GM13977 (cell line): ENCODE results near the gene RNF150.
"Not testable (repeated sequence)": the region's sequence is repeated elsewhere in the genome, so short reads cannot be mapped to it uniquely, and the experiment has no call there.

Experiments
- DNase-seq: peaks from one replicate; pipeline ENCODE4 v3.0.0; 2012; ENCODE audit warnings: low spot score
- CTCF ChIP-seq: IDR thresholded peaks from 2 replicates; pipeline ENCODE4 v1.5.1; 2012; ENCODE audit warnings: mild to moderate bottlenecking, control low read depth; ENCODE audit not compliant: insufficient read depth; ENCODE audit errors: extremely low read depth, missing control alignments
- in situ Hi-C: fragments of 300-500 bp; cut with MboI; formaldehyde crosslinking; loops from one replicate; pipeline ENCODE4 v1.12.0; 2022; ENCODE audit warnings: low sequenced_read_pairs, low pct_unique_long_range_greater_than_20kb, mixed read lengths, inconsistent platforms; ENCODE audit not compliant: unreplicated experiment

RNF150 gene

GRCh38 chr4:140812916-140813315 lies 320.4 kb downstream of the RNF150 start:
- in situ Hi-C loops, result no loop called here
- TF ChIP-seq CTCF, result no peak
- no peak for DNase-seq

GRCh38 chr4:140811429-140811828 lies 321.8 kb downstream of the RNF150 start:
- in situ Hi-C loops, result no loop called here
- DNase-seq, result no peak
- TF ChIP-seq CTCF, result no peak

- in situ Hi-C loops, DNase-seq: not testable (repeated sequence)
Measured at GRCh38 chr4:140810591-140811169, 322.6 kb downstream of the RNF150 start.
